GM13976 (cell line): Measurements from ENCODE around the gene INO80C.
A peak's percentile ranks its signal among the peaks of the same experiment; 100 is the strongest.

Experiments used
- DNase-seq: peaks from one replicate; pipeline ENCODE4 v3.0.0; 2012; ENCODE audit warnings: low spot score
- in situ Hi-C: fragments of 300-500 bp; cut with MboI; formaldehyde crosslinking; loops from one replicate; pipeline ENCODE4 v1.12.0; 2022; ENCODE audit warnings: low sequenced_read_pairs, mixed read lengths, inconsistent platforms; ENCODE audit not compliant: unreplicated experiment
- TF ChIP-seq, protein P1 (sequence below): IDR thresholded peaks from 2 replicates; pipeline ENCODE4 v1.5.1; 2012; ENCODE audit warnings: borderline replicate concordance, mild to moderate bottlenecking; ENCODE audit not compliant: insufficient read depth; ENCODE audit errors: extremely low read depth, missing control alignments, control extremely low read depth

The INO80C gene

DNA sequence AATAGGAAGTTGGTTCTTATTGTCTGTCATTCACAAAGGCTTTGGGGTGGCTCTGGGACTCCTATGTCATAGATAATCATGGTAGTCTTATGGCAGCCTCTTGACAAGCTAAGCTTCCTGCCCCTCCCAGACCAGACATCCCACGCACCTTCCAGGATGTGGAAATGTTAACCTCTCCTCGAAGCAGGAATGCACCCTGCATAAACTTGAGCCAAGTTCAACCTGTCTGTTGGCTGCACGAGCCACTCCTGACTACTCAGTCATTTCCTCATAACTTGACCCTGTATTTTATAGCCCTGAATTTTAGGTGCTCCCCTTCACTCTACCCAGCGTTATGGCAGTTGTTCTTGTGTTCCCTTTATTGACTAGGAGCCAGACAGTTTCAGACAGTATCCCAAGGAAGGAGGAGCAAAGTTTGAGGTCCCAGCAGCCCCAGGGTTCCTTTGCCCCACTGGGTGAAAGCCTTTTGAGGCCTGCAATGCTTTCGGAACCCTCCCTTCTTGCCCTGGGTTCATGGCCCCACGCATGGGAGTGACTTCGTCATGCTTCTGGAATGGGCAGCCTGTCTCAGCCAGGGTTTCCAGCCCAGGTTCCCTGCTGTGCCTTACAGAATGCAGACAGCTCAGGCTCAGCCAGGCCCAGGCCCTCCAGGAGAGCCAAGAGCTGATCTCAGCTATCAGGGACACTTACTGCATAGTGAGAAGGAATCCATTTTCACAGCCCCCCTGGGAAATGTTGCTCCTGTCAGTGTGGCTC lies 15.6 kb upstream of the INO80C start:
- in situ Hi-C loops = no loop called here
- TF ChIP-seq, protein P1, sequence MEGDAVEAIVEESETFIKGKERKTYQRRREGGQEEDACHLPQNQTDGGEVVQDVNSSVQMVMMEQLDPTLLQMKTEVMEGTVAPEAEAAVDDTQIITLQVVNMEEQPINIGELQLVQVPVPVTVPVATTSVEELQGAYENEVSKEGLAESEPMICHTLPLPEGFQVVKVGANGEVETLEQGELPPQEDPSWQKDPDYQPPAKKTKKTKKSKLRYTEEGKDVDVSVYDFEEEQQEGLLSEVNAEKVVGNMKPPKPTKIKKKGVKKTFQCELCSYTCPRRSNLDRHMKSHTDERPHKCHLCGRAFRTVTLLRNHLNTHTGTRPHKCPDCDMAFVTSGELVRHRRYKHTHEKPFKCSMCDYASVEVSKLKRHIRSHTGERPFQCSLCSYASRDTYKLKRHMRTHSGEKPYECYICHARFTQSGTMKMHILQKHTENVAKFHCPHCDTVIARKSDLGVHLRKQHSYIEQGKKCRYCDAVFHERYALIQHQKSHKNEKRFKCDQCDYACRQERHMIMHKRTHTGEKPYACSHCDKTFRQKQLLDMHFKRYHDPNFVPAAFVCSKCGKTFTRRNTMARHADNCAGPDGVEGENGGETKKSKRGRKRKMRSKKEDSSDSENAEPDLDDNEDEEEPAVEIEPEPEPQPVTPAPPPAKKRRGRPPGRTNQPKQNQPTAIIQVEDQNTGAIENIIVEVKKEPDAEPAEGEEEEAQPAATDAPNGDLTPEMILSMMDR = no peak
- DNase-seq = no peak

DNA sequence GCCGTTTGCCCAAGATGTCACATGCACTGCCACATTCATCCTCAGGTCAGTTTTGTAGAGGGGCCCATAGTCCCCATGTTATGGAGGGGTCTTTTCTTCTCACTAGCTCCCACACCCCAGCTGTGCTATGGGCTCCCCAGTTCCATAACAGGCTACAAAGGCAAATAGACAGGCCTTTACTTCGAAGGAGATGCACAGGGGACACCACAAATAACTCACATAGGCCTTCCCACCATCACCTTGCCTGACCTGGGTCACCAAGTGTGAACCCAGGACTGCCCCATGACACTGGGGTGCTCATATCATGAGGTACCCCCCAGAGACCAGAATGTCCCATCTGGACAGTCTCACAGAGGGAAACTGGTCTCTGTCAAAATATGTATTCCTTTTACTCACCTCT lies 15.0 kb upstream of the INO80C start:
- in situ Hi-C loops = no loop called here
- TF ChIP-seq, protein P1 = no peak

DNA sequence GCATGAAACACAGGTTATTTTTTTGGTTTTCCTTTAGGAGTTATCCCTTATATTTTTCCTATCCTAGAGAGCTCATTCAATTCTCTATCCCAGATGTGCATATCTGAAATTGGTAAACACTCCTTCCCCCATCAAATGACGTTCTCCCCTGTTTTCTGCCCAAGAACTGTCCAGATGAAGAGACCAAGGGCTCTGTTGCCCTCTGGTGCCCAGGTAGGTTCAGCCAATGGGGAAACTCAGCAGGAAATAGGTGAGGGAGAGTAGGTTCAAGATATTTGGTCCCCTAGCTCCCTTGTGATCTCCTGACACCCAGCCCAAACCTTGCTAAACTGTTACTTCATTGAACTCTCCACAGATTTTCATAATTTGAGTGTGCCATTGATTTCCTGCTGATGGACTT lies 14.1 kb upstream of the INO80C start:
- TF ChIP-seq, protein P1 = peak; percentile 20
- in situ Hi-C loops = no loop called here
- DNase-seq = no peak

More for the DNA sequence above, 15.0 kb upstream of the INO80C start:
- no peak for DNase-seq

DNA sequence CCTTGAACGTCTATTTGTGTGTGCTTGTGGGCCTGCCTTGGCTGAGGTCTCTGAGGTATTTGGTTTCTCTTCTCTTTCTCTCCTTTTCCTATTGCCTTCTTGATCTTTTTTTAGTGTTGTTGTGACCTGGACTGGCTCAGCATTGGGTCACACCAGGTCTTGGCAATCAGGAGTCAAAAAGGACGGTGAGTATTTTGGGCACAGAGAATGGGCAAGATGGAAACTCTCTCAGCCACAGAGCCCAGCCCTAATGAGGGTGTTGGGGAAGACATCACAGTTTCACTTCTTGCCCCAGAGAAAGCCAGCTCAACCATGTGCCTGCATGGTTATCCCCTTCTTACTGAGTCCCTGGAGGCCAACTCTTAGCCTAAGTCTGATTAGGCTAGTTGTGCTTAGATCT lies 13.7 kb upstream of the INO80C start:
- in situ Hi-C loops = no loop called here
- TF ChIP-seq, protein P1 = no peak
- peak; percentile 29 for DNase-seq

DNA sequence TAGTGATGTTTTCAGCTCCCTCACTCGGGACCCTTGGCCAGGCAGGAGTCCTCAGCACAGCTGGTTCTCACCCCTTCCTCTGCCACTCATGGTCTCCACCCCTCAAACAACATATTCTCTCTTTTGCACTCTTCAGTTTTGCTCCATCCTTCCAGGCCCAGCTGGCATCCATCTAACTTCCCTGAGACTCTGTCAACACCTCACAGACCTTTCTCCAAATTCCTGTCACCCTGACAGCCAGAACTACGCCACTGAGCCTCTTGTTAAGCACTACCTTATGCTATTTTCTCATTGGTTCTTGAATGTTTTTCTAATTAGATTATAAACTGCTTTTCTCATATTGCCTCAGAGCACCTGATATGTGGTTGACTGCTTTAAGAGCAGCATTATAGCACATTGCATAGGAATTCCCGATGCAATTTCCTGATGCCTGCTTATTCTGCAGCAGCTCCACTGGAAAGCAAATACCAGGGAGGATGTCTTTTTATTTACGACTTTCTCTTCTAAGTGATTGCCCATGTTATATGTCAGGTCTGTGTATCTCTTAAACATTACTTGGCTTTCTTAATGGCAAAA lies 12.4 kb upstream of the INO80C start:
- no peak for DNase-seq
- in situ Hi-C loops = no loop called here
- TF ChIP-seq, protein P1 = no peak

DNA sequence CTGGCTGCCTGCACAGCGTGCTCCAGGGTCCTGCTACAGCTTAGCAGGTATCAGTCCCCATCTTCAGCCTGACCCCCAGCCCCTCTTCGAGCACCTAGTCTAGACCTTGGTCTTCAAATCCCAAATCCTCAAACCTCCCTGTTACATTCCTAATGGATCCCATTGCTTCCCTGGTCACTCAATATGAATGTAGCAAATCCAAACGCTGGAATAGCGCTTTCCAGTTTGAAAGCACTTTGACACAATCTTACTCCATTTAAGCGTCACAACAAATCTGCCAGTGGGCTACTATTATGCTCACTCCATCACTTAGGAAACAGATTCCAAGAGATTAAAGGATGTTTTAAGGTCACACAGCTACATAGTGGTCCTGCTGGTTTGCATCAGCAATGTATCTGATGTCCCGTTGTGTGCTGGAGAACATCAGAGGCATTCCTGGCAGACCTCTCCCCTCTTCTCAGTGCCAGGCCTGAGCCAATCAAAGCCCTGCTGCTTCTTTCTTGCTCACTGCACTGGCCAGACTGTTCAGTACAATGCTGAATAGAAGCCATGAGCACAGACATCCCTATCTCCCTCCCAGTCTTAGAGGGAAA lies 11.1 kb upstream of the INO80C start:
- no peak for DNase-seq
- in situ Hi-C loops = no loop called here

More for the DNA sequence above, 11.1 kb upstream of the INO80C start:
- TF ChIP-seq, protein P1 = no peak
